HG02885 (cell line): Measurements from ENCODE around the gene RIC3.

Experiments
- ATAC-seq: cut with Tn5 transposase; IDR thresholded peaks from one replicate; pipeline ENCODE4 v1.9.1; 2021; ENCODE audit warnings: mild to moderate bottlenecking; ENCODE audit not compliant: unreplicated experiment, poor library complexity

RIC3 gene

DNA sequence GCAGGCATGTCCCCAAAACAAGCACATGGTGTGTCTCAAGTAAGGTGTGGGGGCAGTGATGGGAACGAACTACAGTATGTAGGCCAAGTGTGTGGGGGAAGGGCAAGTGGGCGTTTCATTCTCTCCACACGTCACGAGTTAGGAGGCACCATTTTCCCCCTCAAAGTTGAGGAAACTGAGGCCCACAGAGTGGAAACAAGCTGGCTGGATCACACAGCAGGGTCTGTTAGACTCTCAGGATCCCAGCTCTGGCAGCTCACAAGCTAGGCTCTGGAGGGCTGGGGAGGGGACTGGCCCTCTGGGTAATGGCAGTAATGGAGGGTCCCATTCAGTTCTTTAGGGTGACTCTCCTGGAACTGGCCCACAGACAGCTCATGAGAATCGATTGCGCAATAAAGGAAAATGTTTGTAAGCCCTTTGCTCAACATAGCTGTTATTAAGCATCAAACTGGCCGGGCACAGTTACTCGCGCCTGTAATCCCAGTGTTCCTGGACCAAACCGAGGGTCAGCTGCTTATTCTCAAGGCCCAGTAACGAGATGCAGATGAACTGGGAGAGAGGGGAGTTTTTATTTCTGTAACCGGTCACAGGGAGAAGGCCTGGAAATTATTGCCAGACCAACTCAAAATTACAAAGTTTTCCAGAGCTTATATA is 111.9 kb downstream of the RIC3 start:
- no peak for ATAC-seq
